Sigmoid colon (tissue), 7 donors: ENCODE measurements around the gene FAP. TPM values are rescaled to one million over a fixed set of nuclear protein-coding genes. Genes with fewer than 3 reads are reported as not detected.

Experiments used
- DNase-seq: peaks from one replicate; pipeline ENCODE4 v3.0.0-alpha.2; 2019
- H3K27ac ChIP-seq, 4 donors: fragments of 200-600 bp; sonication (generic); one replicate each; pipeline ENCODE4 v1.5.1; 2016 to 2019; ENCODE audit warnings: mild to moderate bottlenecking in 1 of 4
- H3K27me3 ChIP-seq, 3 donors: fragments of 200-600 bp; sonication (generic); one replicate each; pipeline ENCODE4 v1.5.1; 2019; ENCODE audit warnings: mild to moderate bottlenecking in 1 of 3
- H3K36me3 ChIP-seq, 4 donors: fragments of 200-600 bp; sonication (generic); one replicate each; pipeline ENCODE4 v1.5.1; 2016 to 2019
- H3K4me1 ChIP-seq, 4 donors: fragments of 200-600 bp; sonication (generic); one replicate each; pipeline ENCODE4 v1.5.1; 2017 to 2019
- H3K4me3 ChIP-seq, 4 donors: fragments of 200-600 bp; sonication (generic); one replicate each; pipeline ENCODE4 v1.5.1; 2017 to 2019; ENCODE audit warnings: mild to moderate bottlenecking in 2 of 4, moderate library complexity in 1 of 4
- H3K9me3 ChIP-seq, 4 donors: fragments of 200-600 bp in 3 of 4; sonication (generic) in 3 of 4; one replicate each; pipeline versions ENCODE4 v1.5.1 to v1.6.1; 2013 to 2019
- EP300 ChIP-seq, 4 donors: sonication (generic); formaldehyde crosslinking; IDR thresholded peaks; one replicate each; pipeline ENCODE4 v1.6.1; 2017; ENCODE audit warnings: antibody characterized with exemption in 4 of 4
- POLR2A ChIP-seq, 2 donors: fragments of 450-650 bp; IDR thresholded peaks; one replicate each; pipeline ENCODE4 v1.6.1; 2016; ENCODE audit warnings: antibody characterized with exemption in 2 of 2, mild to moderate bottlenecking in 2 of 2, moderate library complexity in 2 of 2
- POLR2AphosphoS5 ChIP-seq, 4 donors: sonication (generic); formaldehyde crosslinking; IDR thresholded peaks; one replicate each; pipeline ENCODE4 v1.6.1; 2017; ENCODE audit warnings: antibody characterized with exemption in 4 of 4
- WGBS, 2 donors: extraction: QIAGEN DNeasy Blood & Tissue Kit; methylation state at CpG; one replicate each; pipeline ENCODE4 v1.1.7; 2013; 5-methylcytosine and 5-hydroxymethylcytosine counted together
- intact Hi-C: fragments of 100-400 bp; cut with DNase I; formaldehyde crosslinking; loops from one replicate; pipeline ENCODE4 v1.15.1; 2023
- polyA plus RNA-seq, 3 donors: library from polyadenylated mRNA; stranded (reverse); fragments of 200-250 nt; gene quantifications; one replicate each; pipeline ENCODE4 v1.2.3, GENCODE V29; 2013
- total RNA-seq, 4 donors: library from RNA; depleted of rRNA; stranded (reverse); fragments of >200 nt; gene quantifications; one replicate each; pipeline ENCODE4 v1.1.0, GENCODE V29; 2016
- TF ChIP-seq, protein P1 (sequence below), 4 experiments: fragments of 450-650 bp in 3 of 4; fragments of 200-600 bp in 1 of 4; IDR thresholded peaks; one replicate each; pipeline ENCODE4 v1.5.1; 2016 to 2019; ENCODE audit warnings: antibody characterized with exemption in 4 of 4, mild to moderate bottlenecking in 3 of 4, moderate library complexity in 2 of 4
- donor health status: healthy with polysubstance abuse.
- donor health status: Bipolar disorder and iron deficiency.
- donor health status: healthy.

Gene FAP
- total and polyA plus RNA-seq, 7 donors = 2.2 to 35.7 (median 20.0) TPM; not detected in 2

DNA sequence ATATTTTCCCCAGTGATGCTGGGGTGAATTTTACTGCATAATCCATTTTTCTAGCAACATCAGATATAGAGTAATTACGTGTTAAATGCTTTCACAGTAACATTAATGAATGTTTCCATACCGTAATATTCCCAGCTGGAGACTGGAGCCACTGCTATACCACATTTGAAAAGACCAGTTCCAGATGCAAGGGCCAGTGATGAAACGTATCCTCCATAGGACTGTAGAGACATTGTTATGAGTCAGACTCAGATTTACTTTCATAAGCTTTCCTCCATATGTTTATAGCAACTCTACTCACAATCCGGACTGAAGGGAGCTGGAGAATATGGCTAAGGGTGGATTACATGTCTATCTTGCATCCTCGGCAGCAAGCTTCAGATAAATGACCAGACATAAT, 68.5 kb downstream of the FAP start:
- Histone ChIP-seq H3K4me3 (no peak overlapping the region), H3K27me3 (no peaks in the 10 kb centered on the region), H3K4me1 (no peaks in the 10 kb centered on the region), H3K27ac (no peak overlapping the region), H3K9me3 (no peaks in the 10 kb centered on the region), H3K36me3 (peaks cover 0 to 9% (median 0%) of the 10 kb centered on the region in 4 donors)
- TF ChIP-seq EP300 (IDR thresholded peaks at IDR 0.05) (no peak), POLR2A (IDR thresholded peaks at IDR 0.05) (no peak), POLR2AphosphoS5 (IDR thresholded peaks at IDR 0.05) (no peak)
- TF ChIP-seq, protein P1, sequence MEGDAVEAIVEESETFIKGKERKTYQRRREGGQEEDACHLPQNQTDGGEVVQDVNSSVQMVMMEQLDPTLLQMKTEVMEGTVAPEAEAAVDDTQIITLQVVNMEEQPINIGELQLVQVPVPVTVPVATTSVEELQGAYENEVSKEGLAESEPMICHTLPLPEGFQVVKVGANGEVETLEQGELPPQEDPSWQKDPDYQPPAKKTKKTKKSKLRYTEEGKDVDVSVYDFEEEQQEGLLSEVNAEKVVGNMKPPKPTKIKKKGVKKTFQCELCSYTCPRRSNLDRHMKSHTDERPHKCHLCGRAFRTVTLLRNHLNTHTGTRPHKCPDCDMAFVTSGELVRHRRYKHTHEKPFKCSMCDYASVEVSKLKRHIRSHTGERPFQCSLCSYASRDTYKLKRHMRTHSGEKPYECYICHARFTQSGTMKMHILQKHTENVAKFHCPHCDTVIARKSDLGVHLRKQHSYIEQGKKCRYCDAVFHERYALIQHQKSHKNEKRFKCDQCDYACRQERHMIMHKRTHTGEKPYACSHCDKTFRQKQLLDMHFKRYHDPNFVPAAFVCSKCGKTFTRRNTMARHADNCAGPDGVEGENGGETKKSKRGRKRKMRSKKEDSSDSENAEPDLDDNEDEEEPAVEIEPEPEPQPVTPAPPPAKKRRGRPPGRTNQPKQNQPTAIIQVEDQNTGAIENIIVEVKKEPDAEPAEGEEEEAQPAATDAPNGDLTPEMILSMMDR (IDR thresholded peaks at IDR 0.05) = no peak
- no peak for DNase-seq
- intact Hi-C loops = no loop called here
- 86 to 88% methylated on average over 5 of the region's 5 CpGs for WGBS, 2 donors

DNA sequence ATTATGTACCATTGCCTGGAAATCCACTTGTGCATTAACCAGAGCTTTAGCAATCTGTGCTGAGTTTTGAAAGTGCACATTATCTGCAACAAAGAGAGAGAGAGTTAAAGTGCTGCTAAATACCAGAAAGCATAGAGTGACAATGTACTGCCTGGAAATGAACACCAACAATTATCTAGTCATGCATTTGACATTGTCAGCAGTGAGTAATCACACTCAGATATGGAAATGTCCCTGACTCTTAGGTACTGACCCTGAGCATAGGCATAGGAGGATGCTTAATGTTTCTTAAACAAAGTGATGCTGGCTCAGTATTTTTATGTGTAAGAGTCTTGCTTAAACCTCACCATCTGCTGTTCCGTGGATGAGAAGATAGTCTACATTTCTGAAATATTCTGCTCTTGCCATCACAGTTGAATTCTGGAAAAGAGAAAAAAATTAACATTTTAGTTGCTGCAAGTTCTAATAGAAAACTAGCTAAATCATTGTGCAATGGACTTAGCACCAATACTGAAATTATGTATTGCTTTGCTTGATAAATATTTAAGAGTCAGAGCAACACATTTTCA, 70.4 kb downstream of the FAP start:
- TF ChIP-seq POLR2A (IDR thresholded peaks at IDR 0.05) (no peak), POLR2AphosphoS5 (IDR thresholded peaks at IDR 0.05) (no peak), EP300 (IDR thresholded peaks at IDR 0.05) (no peak)
- TF ChIP-seq, protein P1 (IDR thresholded peaks at IDR 0.05) = no peak
- Histone ChIP-seq H3K9me3 (no peaks in the 10 kb centered on the region), H3K36me3 (peaks cover 0 to 9% (median 0%) of the 10 kb centered on the region in 4 donors), H3K27me3 (no peaks in the 10 kb centered on the region), H3K4me3 (no peak overlapping the region), H3K27ac (no peak overlapping the region), H3K4me1 (no peaks in the 10 kb centered on the region)
- no peak for DNase-seq
- WGBS, 2 donors = 84 to 89% methylated on average over 1 of the region's 1 CpG
- intact Hi-C loops = no loop called here

GRCh38 chr2:162166745-162167144, 76.5 kb downstream of the FAP start:
- no peak overlapping the region for H3K4me3 ChIP-seq
- no peak for DNase-seq
- intact Hi-C loops = no loop called here

DNA sequence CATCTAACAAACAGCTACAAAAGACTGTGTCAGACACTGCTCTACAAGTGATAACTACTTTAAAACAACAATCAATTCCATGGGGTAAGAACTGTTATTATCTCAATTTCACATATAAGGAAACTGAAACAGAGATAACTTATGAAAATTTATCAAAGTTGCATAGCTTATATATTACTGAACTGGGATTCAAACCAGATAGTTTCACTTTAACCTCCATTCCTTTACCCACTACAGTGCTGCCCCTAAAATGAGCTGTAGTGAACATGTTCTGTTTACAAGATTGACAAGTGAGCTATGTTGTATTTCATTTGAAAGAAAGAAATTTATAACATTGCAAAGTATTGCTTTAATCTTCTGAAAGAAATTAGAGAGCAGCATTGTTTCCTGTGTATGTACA, 77.1 kb downstream of the FAP start:
- Histone ChIP-seq H3K36me3 (no peaks in the 10 kb centered on the region), H3K9me3 (no peaks in the 10 kb centered on the region), H3K27ac (no peak overlapping the region), H3K4me1 (no peaks in the 10 kb centered on the region), H3K27me3 (no peaks in the 10 kb centered on the region), H3K4me3 (no peak overlapping the region)
- TF ChIP-seq POLR2A (IDR thresholded peaks at IDR 0.05) (no peak), POLR2AphosphoS5 (IDR thresholded peaks at IDR 0.05) (no peak), EP300 (IDR thresholded peaks at IDR 0.05) (no peak)
- TF ChIP-seq, protein P1 (IDR thresholded peaks at IDR 0.05) = no peak
- no peak for DNase-seq
- intact Hi-C loops = no loop called here

More at GRCh38 chr2:162166745-162167144, 76.5 kb downstream of the FAP start:
- H3K9me3 ChIP-seq = no peaks in the 10 kb centered on the region
- no peaks in the 10 kb centered on the region for H3K4me1 ChIP-seq
- H3K27ac ChIP-seq = no peak overlapping the region
- H3K27me3 ChIP-seq = no peaks in the 10 kb centered on the region
- no peaks in the 10 kb centered on the region for H3K36me3 ChIP-seq
- 91 to 92% methylated on average over 4 of the region's 4 CpGs for WGBS, 2 donors
- TF ChIP-seq, protein P1 (IDR thresholded peaks at IDR 0.05) = no peak
- no peak for TF ChIP-seq POLR2A (IDR thresholded peaks at IDR 0.05)
- no peak for TF ChIP-seq EP300 (IDR thresholded peaks at IDR 0.05)
- TF ChIP-seq POLR2AphosphoS5 (IDR thresholded peaks at IDR 0.05) = no peak

DNA sequence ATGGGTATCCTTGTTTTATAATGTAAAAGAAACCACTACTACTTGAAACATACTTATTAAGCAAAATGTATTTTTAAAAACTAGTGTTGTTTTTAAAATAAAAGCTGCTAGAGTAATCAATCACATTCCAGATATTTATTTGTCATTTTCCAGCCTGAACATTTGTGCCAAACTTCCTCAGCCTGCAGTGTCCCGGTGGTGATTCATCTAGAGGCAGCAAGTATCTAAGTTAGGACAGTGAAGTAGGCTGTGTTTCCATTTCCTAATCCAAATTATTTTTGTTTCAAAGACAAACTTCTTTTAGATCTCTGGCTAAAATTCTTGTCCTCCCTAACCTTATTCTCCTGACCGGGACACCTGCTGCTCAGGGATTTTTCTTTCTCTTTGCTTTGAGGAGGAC, 78.4 kb downstream of the FAP start:
- no peaks in the 10 kb centered on the region for H3K27me3 ChIP-seq

More for the DNA sequence above, 78.4 kb downstream of the FAP start:
- H3K4me1 ChIP-seq = no peaks in the 10 kb centered on the region
- intact Hi-C loops = no loop called here
- peak overlapping the region in 1 of 4 donors; percentile 39 for H3K27ac ChIP-seq
- TF ChIP-seq POLR2AphosphoS5 (IDR thresholded peaks at IDR 0.05) = no peak
- TF ChIP-seq, protein P1 (IDR thresholded peaks at IDR 0.05) = no peak
- 80 to 94% methylated on average over 2 of the region's 2 CpGs for WGBS, 2 donors
- no peaks in the 10 kb centered on the region for H3K9me3 ChIP-seq
- no peaks in the 10 kb centered on the region for H3K36me3 ChIP-seq
- no peak overlapping the region for H3K4me3 ChIP-seq
- DNase-seq = no peak
